ENCODE data around the gene PICALM.
"Not testable (repeated sequence)": the region's sequence is repeated elsewhere in the genome, so short reads cannot be mapped to it uniquely, and the experiment has no call there.

PICALM gene

GRCh38 chr11:85930879-85931366 lies 138.0 kb downstream of the PICALM start:
- DNase-seq: no peak

GRCh38 chr11:85926653-85927214 lies 142.2 kb downstream of the PICALM start:
- DNase-seq: not testable (repeated sequence)

- no peak for DNase-seq
Measured at GRCh38 chr11:85923455-85923854, 145.4 kb downstream of the PICALM start.

- DNase-seq: no peak
Measured at GRCh38 chr11:85922367-85922766, 146.5 kb downstream of the PICALM start.

GRCh38 chr11:85918910-85919794 lies 149.7 kb downstream of the PICALM start:
- no peak for DNase-seq

- DNase-seq: no peak
Measured at GRCh38 chr11:85914425-85914824, 154.5 kb downstream of the PICALM start.

- DNase-seq: no peak
Measured at GRCh38 chr11:85913513-85913912, 155.4 kb downstream of the PICALM start.

GRCh38 chr11:85912414-85912813 lies 156.5 kb downstream of the PICALM start:
- DNase-seq: no peak

All from NCI-H446 (cell line).